ENCODE data around the gene LMO1. TPM values are rescaled to one million over a fixed set of nuclear protein-coding genes. Genes with fewer than 3 reads are reported as not detected.

The LMO1 gene
- total and polyA plus RNA-seq, 7 donors = 0.74 to 9.3 (median 3.2) TPM

- WGBS, 3 donors = 19 to 30% (median 24%) methylated on average over 5 of the region's 5 CpGs
- no peak overlapping the region for H3K4me3 ChIP-seq
- no peaks in the 10 kb centered on the region for H3K4me1 ChIP-seq
- H3K9me3 ChIP-seq = no peaks in the 10 kb centered on the region
- intact Hi-C loops (cut with DNase I) = no loop called here
- no peaks in the 10 kb centered on the region for H3K27me3 ChIP-seq (ENCODE audit: insufficient read depth in 3 of 3, low read length in 2 of 3)
- no peaks in the 10 kb centered on the region for H3K36me3 ChIP-seq (ENCODE audit: insufficient read depth in 1 of 2, low read depth in 1 of 2)
- no peak overlapping the region for H3K27ac ChIP-seq
- peak in 1 of 2 donors; percentile 62 for DNase-seq
- no peak for TF ChIP-seq CTCF (IDR thresholded peaks at IDR 0.05)
- peak in 3 of 4 donors; percentile 55 to 80 (median 73) for ATAC-seq
Observed at GRCh38 chr11:8250434-8250833, 13.2 kb downstream of the LMO1 start.

- intact Hi-C loops (cut with DNase I) = no loop called here
- no peak for ATAC-seq
- no peak overlapping the region for H3K4me3 ChIP-seq
- H3K27ac ChIP-seq = no peak overlapping the region
- no peaks in the 10 kb centered on the region for H3K36me3 ChIP-seq (ENCODE audit: insufficient read depth in 1 of 2, low read depth in 1 of 2)
- peak in 1 of 2 donors; percentile 23 for DNase-seq
- H3K27me3 ChIP-seq (ENCODE audit: insufficient read depth in 3 of 3, low read length in 2 of 3) = no peaks in the 10 kb centered on the region
- no peaks in the 10 kb centered on the region for H3K4me1 ChIP-seq
- no peak for TF ChIP-seq CTCF (IDR thresholded peaks at IDR 0.05)
- 66 to 80% (median 71%) methylated on average over 6 of the region's 6 CpGs for WGBS, 3 donors
- no peaks in the 10 kb centered on the region for H3K9me3 ChIP-seq
Observed at GRCh38 chr11:8249482-8249881, 14.2 kb downstream of the LMO1 start.

GRCh38 chr11:8248786-8249185 lies 14.9 kb downstream of the LMO1 start:
- H3K36me3 ChIP-seq (ENCODE audit: insufficient read depth in 1 of 2, low read depth in 1 of 2) = no peaks in the 10 kb centered on the region

GRCh38 chr11:8247312-8247711 lies 16.4 kb downstream of the LMO1 start:
- intact Hi-C loops (cut with DNase I) = loop anchor here in 1 of 2 donors (1.0 to 2.0 kb wide), 2 partner anchors 17 to 62 kb away; no protein-coding TSS in a partner anchor

More at GRCh38 chr11:8248786-8249185, 14.9 kb downstream of the LMO1 start:
- Histone ChIP-seq H3K4me3 (no peak overlapping the region), H3K4me1 (no peaks in the 10 kb centered on the region), H3K27me3 (ENCODE audit: insufficient read depth in 3 of 3, low read length in 2 of 3) (no peaks in the 10 kb centered on the region), H3K9me3 (no peaks in the 10 kb centered on the region), H3K27ac (no peak overlapping the region)
- TF ChIP-seq CTCF (IDR thresholded peaks at IDR 0.05) = no peak
- intact Hi-C loops (cut with DNase I) = no loop called here
- ATAC-seq (no peak), DNase-seq (peak in 1 of 2 donors; percentile 23)
- 95 to 100% (median 100%) methylated on average over 1 of the region's 1 CpG for WGBS, 3 donors

More at GRCh38 chr11:8247312-8247711, 16.4 kb downstream of the LMO1 start:
- Histone ChIP-seq H3K27me3 (ENCODE audit: insufficient read depth in 3 of 3, low read length in 2 of 3) (no peaks in the 10 kb centered on the region), H3K4me3 (no peak overlapping the region), H3K9me3 (no peaks in the 10 kb centered on the region), H3K36me3 (ENCODE audit: insufficient read depth in 1 of 2, low read depth in 1 of 2) (no peaks in the 10 kb centered on the region), H3K4me1 (no peaks in the 10 kb centered on the region), H3K27ac (no peak overlapping the region)
- DNase-seq (peak in 1 of 2 donors; percentile 77), ATAC-seq (peak; percentile 79 to 91 (median 86))
- peak; percentile 69 for TF ChIP-seq CTCF (IDR thresholded peaks at IDR 0.05)
- WGBS, 3 donors = 56 to 82% (median 67%) methylated on average over 6 of the region's 6 CpGs
